Panc1 (cell line): ENCODE data around the gene UGT1A8.

Experiments used
- POLR2AphosphoS5 ChIP-seq: IDR thresholded peaks from 2 replicates; pipeline ENCODE4 v1.6.1; 2012; ENCODE audit warnings: mild to moderate bottlenecking, low read depth, low read length, moderate library complexity
- SIN3A ChIP-seq: IDR thresholded peaks from 2 replicates; pipeline ENCODE4 v1.6.1; 2012; ENCODE audit warnings: low read depth, mild to moderate bottlenecking, low read length, moderate library complexity, borderline replicate concordance; ENCODE audit not compliant: insufficient read depth
- TCF7L2 ChIP-seq: IDR thresholded peaks from 2 replicates; pipeline ENCODE4 v1.6.1; 2011; ENCODE audit warnings: mild to moderate bottlenecking, low read depth, low read length, inconsistent platforms
- TF ChIP-seq, protein P1 (sequence below): fragments of 450-650 bp; IDR thresholded peaks from 2 replicates; pipeline ENCODE4 v1.5.1; 2017; ENCODE audit warnings: mild to moderate bottlenecking
- TF ChIP-seq, protein P2 (sequence below), 2 experiments: IDR thresholded peaks; 2 replicates each; pipeline ENCODE4 v1.6.1; 2011 to 2012; ENCODE audit warnings: low read depth in 2 of 2, control low read depth in 1 of 2, low read length in 1 of 2, mild to moderate bottlenecking in 1 of 2, moderate library complexity in 1 of 2; ENCODE audit not compliant: insufficient read depth in 1 of 2

DNA sequence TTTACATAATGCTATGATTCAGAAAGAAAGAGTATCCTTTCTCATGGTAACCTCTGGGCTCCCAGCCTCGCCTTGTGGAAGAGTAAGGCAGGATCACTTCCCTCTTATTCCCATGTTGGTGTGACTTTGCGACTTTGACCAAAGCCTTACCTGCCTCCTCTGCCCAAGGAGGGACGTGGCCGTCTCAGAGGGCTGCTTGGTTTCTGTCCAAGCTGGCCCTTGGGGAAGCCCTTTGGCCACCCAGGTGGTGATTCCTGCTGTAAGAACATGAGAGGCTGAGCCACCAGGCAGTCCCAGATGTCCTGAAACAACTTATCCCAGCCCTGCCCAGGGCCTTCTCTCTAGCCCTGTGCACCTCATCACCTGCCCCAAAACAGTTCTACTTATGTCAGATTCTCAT lies 81.3 kb downstream of the UGT1A8 start:
- TF ChIP-seq, protein P1, sequence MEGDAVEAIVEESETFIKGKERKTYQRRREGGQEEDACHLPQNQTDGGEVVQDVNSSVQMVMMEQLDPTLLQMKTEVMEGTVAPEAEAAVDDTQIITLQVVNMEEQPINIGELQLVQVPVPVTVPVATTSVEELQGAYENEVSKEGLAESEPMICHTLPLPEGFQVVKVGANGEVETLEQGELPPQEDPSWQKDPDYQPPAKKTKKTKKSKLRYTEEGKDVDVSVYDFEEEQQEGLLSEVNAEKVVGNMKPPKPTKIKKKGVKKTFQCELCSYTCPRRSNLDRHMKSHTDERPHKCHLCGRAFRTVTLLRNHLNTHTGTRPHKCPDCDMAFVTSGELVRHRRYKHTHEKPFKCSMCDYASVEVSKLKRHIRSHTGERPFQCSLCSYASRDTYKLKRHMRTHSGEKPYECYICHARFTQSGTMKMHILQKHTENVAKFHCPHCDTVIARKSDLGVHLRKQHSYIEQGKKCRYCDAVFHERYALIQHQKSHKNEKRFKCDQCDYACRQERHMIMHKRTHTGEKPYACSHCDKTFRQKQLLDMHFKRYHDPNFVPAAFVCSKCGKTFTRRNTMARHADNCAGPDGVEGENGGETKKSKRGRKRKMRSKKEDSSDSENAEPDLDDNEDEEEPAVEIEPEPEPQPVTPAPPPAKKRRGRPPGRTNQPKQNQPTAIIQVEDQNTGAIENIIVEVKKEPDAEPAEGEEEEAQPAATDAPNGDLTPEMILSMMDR = no peak
- TF ChIP-seq SIN3A (no peak), POLR2AphosphoS5 (no peak), TCF7L2 (no peak)
- TF ChIP-seq, protein P2, sequence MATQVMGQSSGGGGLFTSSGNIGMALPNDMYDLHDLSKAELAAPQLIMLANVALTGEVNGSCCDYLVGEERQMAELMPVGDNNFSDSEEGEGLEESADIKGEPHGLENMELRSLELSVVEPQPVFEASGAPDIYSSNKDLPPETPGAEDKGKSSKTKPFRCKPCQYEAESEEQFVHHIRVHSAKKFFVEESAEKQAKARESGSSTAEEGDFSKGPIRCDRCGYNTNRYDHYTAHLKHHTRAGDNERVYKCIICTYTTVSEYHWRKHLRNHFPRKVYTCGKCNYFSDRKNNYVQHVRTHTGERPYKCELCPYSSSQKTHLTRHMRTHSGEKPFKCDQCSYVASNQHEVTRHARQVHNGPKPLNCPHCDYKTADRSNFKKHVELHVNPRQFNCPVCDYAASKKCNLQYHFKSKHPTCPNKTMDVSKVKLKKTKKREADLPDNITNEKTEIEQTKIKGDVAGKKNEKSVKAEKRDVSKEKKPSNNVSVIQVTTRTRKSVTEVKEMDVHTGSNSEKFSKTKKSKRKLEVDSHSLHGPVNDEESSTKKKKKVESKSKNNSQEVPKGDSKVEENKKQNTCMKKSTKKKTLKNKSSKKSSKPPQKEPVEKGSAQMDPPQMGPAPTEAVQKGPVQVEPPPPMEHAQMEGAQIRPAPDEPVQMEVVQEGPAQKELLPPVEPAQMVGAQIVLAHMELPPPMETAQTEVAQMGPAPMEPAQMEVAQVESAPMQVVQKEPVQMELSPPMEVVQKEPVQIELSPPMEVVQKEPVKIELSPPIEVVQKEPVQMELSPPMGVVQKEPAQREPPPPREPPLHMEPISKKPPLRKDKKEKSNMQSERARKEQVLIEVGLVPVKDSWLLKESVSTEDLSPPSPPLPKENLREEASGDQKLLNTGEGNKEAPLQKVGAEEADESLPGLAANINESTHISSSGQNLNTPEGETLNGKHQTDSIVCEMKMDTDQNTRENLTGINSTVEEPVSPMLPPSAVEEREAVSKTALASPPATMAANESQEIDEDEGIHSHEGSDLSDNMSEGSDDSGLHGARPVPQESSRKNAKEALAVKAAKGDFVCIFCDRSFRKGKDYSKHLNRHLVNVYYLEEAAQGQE (IDR thresholded peaks at IDR 0.05; ENCODE audit: insufficient read depth in 1 of 2, low read depth in 2 of 2, low read length in 1 of 2) = no peak
